HUES48 (cell line): Measurements from ENCODE around the gene PPP1CC.

Experiments
- H3K27ac ChIP-seq: one replicate; pipeline ENCODE4 v1.7.0; 2013; ENCODE audit warnings: low read depth, low read length, inconsistent platforms
- H3K27me3 ChIP-seq: 2 replicates; pipeline ENCODE4 v1.6.1; 2013; ENCODE audit warnings: mild to moderate bottlenecking, low read length; ENCODE audit not compliant: control insufficient read depth, insufficient read depth
- H3K36me3 ChIP-seq: 2 replicates; pipeline ENCODE4 v1.6.1; 2013; ENCODE audit warnings: low read length; ENCODE audit not compliant: control insufficient read depth, insufficient read depth
- H3K4me1 ChIP-seq: 2 replicates; pipeline ENCODE4 v1.6.1; 2013; ENCODE audit warnings: mild to moderate bottlenecking, low read length; ENCODE audit not compliant: control insufficient read depth, insufficient read depth
- H3K4me3 ChIP-seq: 2 replicates; pipeline ENCODE4 v1.5.1; 2013; ENCODE audit warnings: mild to moderate bottlenecking, low read depth, low read length
- H3K9ac ChIP-seq: 2 replicates; pipeline ENCODE4 v1.6.1; 2013; ENCODE audit warnings: mild to moderate bottlenecking, low read depth, low read length, moderate library complexity
- H3K9me3 ChIP-seq: 2 replicates; pipeline ENCODE4 v1.6.1; 2013; ENCODE audit warnings: low read length; ENCODE audit not compliant: control insufficient read depth, insufficient read depth

Gene PPP1CC

GRCh38 chr12:110687396-110688169, 55.1 kb downstream of the PPP1CC start:
- Histone ChIP-seq H3K4me3 (no peak overlapping the region), H3K9ac (no peak overlapping the region), H3K27me3 (peaks cover 16% of the 10 kb centered on the region), H3K36me3 (no peaks in the 10 kb centered on the region), H3K9me3 (no peaks in the 10 kb centered on the region), H3K4me1 (peaks cover 9% of the 10 kb centered on the region), H3K27ac (no peak overlapping the region)

GRCh38 chr12:110686294-110686903, 56.3 kb downstream of the PPP1CC start:
- Histone ChIP-seq H3K27ac (no peak overlapping the region), H3K9me3 (no peaks in the 10 kb centered on the region), H3K27me3 (peaks cover 16% of the 10 kb centered on the region), H3K4me3 (no peak overlapping the region), H3K36me3 (no peaks in the 10 kb centered on the region), H3K4me1 (peaks cover 9% of the 10 kb centered on the region), H3K9ac (no peak overlapping the region)

GRCh38 chr12:110684312-110684836, 58.3 kb downstream of the PPP1CC start:
- no peak overlapping the region for H3K27ac ChIP-seq
- peaks cover under 1% of the 10 kb centered on the region; the same call in 1 of the 2 replicates for H3K4me1 ChIP-seq
- H3K27me3 ChIP-seq, result peaks cover 16% of the 10 kb centered on the region
- H3K9me3 ChIP-seq, result no peaks in the 10 kb centered on the region
- no peak overlapping the region for H3K9ac ChIP-seq
- no peaks in the 10 kb centered on the region for H3K36me3 ChIP-seq
- no peak overlapping the region for H3K4me3 ChIP-seq

GRCh38 chr12:110683888-110684287, 58.8 kb downstream of the PPP1CC start:
- Histone ChIP-seq H3K27me3 (peaks cover 16% of the 10 kb centered on the region), H3K36me3 (no peaks in the 10 kb centered on the region), H3K4me3 (no peak overlapping the region), H3K9ac (no peak overlapping the region), H3K27ac (no peak overlapping the region), H3K4me1 (no peaks in the 10 kb centered on the region), H3K9me3 (no peaks in the 10 kb centered on the region)

GRCh38 chr12:110680032-110680431, 62.7 kb downstream of the PPP1CC start:
- no peak overlapping the region for H3K4me3 ChIP-seq
- H3K9ac ChIP-seq, result no peak overlapping the region
- H3K4me1 ChIP-seq, result no peaks in the 10 kb centered on the region
- no peaks in the 10 kb centered on the region for H3K27me3 ChIP-seq
- H3K36me3 ChIP-seq, result no peaks in the 10 kb centered on the region
- no peak overlapping the region for H3K27ac ChIP-seq
- no peaks in the 10 kb centered on the region for H3K9me3 ChIP-seq

- Histone ChIP-seq H3K4me3 (no peak overlapping the region), H3K9ac (no peak overlapping the region), H3K27ac (no peak overlapping the region), H3K27me3 (no peaks in the 10 kb centered on the region), H3K36me3 (no peaks in the 10 kb centered on the region), H3K9me3 (no peaks in the 10 kb centered on the region), H3K4me1 (no peaks in the 10 kb centered on the region)
Observed at GRCh38 chr12:110679201-110679600, 63.5 kb downstream of the PPP1CC start.

- Histone ChIP-seq H3K27me3 (no peaks in the 10 kb centered on the region), H3K4me3 (no peak overlapping the region), H3K9me3 (no peaks in the 10 kb centered on the region), H3K36me3 (no peaks in the 10 kb centered on the region), H3K9ac (no peak overlapping the region), H3K4me1 (no peaks in the 10 kb centered on the region), H3K27ac (peak overlapping the region; percentile 20)
Observed at GRCh38 chr12:110677982-110678381, 64.7 kb downstream of the PPP1CC start.

GRCh38 chr12:110677206-110677911, 65.3 kb downstream of the PPP1CC start:
- no peaks in the 10 kb centered on the region for H3K36me3 ChIP-seq

GRCh38 chr12:110676171-110676570, 66.5 kb downstream of the PPP1CC start:
- Histone ChIP-seq H3K9me3 (no peaks in the 10 kb centered on the region), H3K36me3 (no peaks in the 10 kb centered on the region), H3K27me3 (no peaks in the 10 kb centered on the region), H3K4me1 (no peaks in the 10 kb centered on the region), H3K27ac (no peak overlapping the region), H3K4me3 (no peak overlapping the region), H3K9ac (no peak overlapping the region)

More at GRCh38 chr12:110677206-110677911, 65.3 kb downstream of the PPP1CC start:
- no peaks in the 10 kb centered on the region for H3K4me1 ChIP-seq
- H3K27ac ChIP-seq, result peak overlapping the region; percentile 20
- H3K9ac ChIP-seq, result no peak overlapping the region
- H3K9me3 ChIP-seq, result no peaks in the 10 kb centered on the region
- H3K4me3 ChIP-seq, result no peak overlapping the region
- H3K27me3 ChIP-seq, result no peaks in the 10 kb centered on the region

GRCh38 chr12:110670161-110670701, 72.5 kb downstream of the PPP1CC start:
- no peak overlapping the region for H3K4me3 ChIP-seq
- H3K4me1 ChIP-seq, result no peaks in the 10 kb centered on the region
- no peaks in the 10 kb centered on the region for H3K36me3 ChIP-seq
- H3K9me3 ChIP-seq, result no peaks in the 10 kb centered on the region
- H3K9ac ChIP-seq, result no peak overlapping the region
- no peaks in the 10 kb centered on the region for H3K27me3 ChIP-seq
- H3K27ac ChIP-seq, result no peak overlapping the region
